ENCODE data around the gene FOXO6. TPM values are rescaled to one million over a fixed set of nuclear protein-coding genes. Genes with fewer than 3 reads are reported as not detected.
A peak's percentile ranks its signal among the peaks of the same experiment; 100 is the strongest.

Gene FOXO6
- total RNA-seq, 2 experiments from 2014 or later, result 1.2 to 2.2 TPM

DNA sequence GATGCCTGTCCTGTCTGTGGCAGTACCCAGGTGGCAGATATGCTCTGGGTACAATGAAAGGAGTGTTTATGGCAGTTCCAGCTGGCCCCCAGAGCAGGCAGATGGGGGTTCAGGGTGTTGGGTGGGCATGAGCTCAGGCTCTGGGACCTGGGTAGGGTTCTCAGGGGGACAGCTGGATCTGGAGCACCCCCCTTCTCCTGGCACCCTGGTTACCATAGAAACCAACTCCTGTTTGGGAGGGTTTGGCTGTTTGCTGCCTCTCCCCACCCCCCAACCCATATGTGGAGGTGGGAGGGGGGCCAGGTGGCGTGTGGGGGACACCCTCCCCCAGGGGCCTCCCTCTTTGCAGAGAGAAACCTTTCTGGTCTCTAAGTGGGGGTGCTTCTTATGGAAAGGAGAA, 7.1 kb downstream of the FOXO6 start:
- POLR2A ChIA-PET, result no interaction called here
- TF ChIP-seq, protein P1, sequence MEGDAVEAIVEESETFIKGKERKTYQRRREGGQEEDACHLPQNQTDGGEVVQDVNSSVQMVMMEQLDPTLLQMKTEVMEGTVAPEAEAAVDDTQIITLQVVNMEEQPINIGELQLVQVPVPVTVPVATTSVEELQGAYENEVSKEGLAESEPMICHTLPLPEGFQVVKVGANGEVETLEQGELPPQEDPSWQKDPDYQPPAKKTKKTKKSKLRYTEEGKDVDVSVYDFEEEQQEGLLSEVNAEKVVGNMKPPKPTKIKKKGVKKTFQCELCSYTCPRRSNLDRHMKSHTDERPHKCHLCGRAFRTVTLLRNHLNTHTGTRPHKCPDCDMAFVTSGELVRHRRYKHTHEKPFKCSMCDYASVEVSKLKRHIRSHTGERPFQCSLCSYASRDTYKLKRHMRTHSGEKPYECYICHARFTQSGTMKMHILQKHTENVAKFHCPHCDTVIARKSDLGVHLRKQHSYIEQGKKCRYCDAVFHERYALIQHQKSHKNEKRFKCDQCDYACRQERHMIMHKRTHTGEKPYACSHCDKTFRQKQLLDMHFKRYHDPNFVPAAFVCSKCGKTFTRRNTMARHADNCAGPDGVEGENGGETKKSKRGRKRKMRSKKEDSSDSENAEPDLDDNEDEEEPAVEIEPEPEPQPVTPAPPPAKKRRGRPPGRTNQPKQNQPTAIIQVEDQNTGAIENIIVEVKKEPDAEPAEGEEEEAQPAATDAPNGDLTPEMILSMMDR (IDR thresholded peaks at IDR 0.05), result no peak

DNA sequence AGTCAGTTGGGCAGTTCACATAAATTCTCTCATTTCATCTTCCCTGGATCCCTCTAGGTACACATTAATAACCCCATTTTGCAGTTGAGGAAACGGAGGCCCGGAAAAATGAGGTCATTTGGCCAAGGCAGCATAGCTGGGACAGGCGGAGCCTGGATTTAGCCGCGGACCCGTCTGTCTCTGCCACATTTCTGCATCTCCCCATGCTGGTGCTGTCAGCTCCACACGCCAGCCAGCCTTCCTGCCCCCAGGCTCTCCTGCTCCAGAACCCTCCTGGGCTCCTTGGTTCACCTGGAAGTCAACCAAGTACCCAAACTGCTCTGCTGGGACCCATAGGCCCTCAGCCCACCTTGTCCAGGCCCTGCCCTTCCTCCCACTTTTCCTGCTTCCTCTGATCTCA, 7.6 kb downstream of the FOXO6 start:
- CTCF ChIA-PET, result no interaction called here
- POLR2A ChIA-PET, result no interaction called here

More for the DNA sequence above, 7.1 kb downstream of the FOXO6 start:
- Mint-ChIP-seq H3K4me3 (peak overlapping the region; percentile 45), H3K9me3 (no peaks in the 10 kb centered on the region), H3K27me3 (peaks cover 60% of the 10 kb centered on the region), H3K27ac (no peak overlapping the region), H3K4me1 (ENCODE audit: low read depth) (peaks cover 10% of the 10 kb centered on the region), H3K36me3 (ENCODE audit: low read depth) (no peaks in the 10 kb centered on the region)
- H3K9me3 ChIP-seq (ENCODE audit: control insufficient read depth in 1 of 2, insufficient read depth in 1 of 2, low read length in 2 of 2), result peaks cover 0 to 4% of the 10 kb centered on the region in 2 experiments
- H3K36me3 ChIP-seq (ENCODE audit: insufficient read depth, low read length), result no peaks in the 10 kb centered on the region
- H3K4me1 ChIP-seq (ENCODE audit: insufficient read depth, low read length), result peaks cover 18% of the 10 kb centered on the region
- H3K27me3 ChIP-seq (ENCODE audit: control insufficient read depth in 1 of 2, insufficient read depth in 2 of 2, low read length in 2 of 2), result peaks cover 30 to 49% of the 10 kb centered on the region in 2 experiments
- DNase-seq, result no peak
- no peak overlapping the region for H3K4me3 ChIP-seq (ENCODE audit: low read length)
- CTCF ChIA-PET, result no interaction called here
- intact Hi-C loops (cut with DNase I, micrococcal nuclease), result loop anchor here in 1 of 2 experiments (10.0 kb wide), 4 partner anchors 296 to 1806 kb away; partner anchors contain the start of genes CFAP57, EBNA1BP2 and YBX1
- no peak overlapping the region for H3K27ac ChIP-seq (ENCODE audit: low read depth in 1 of 2, low read length in 2 of 2)
- no peak for ATAC-seq (ENCODE audit: poor library complexity)

DNA sequence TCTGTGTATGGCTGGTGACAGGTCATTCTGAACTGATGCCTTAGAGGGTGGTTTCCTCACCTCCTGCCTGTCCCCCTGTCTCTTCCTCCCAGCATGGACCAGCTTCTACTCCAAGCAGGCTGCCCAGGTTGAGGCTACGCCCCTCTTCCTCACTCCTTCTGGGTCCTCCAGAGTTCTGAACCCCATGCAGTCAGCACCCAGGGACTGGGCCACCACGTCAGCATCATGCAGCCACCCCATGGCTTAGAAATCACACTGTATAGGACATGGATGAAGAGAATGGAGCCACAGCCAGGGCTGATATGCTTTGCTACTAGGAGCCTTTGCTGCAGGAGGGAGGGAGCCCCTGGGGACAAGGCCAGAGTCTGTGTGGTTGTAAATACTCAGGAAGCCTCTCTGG, 8.3 kb downstream of the FOXO6 start:
- CTCF ChIA-PET, result interaction anchor here (0.8 kb wide), 1 partner anchor 15 kb away, joined by 3 read pairs; no protein-coding TSS in a partner anchor
- H3K9me3 ChIP-seq (ENCODE audit: control insufficient read depth in 1 of 2, insufficient read depth in 1 of 2, low read length in 2 of 2), result peaks cover 0 to 4% of the 10 kb centered on the region in 2 experiments
- no peak overlapping the region for H3K27ac Mint-ChIP-seq
- H3K4me3 ChIP-seq (ENCODE audit: low read length), result no peak overlapping the region
- ATAC-seq (ENCODE audit: poor library complexity) (no peak), DNase-seq (no peak)
- POLR2A ChIA-PET, result no interaction called here
- H3K9me3 Mint-ChIP-seq, result no peaks in the 10 kb centered on the region
- intact Hi-C loops (cut with DNase I, micrococcal nuclease), result loop anchor here in 1 of 2 experiments (10.0 kb wide), 4 partner anchors 295 to 1805 kb away; partner anchors contain the start of genes CFAP57, EBNA1BP2 and YBX1
- H3K36me3 Mint-ChIP-seq (ENCODE audit: low read depth), result no peaks in the 10 kb centered on the region
- H3K4me1 ChIP-seq (ENCODE audit: insufficient read depth, low read length), result peaks cover 17% of the 10 kb centered on the region
- peaks cover 62% of the 10 kb centered on the region for H3K27me3 Mint-ChIP-seq
- H3K27me3 ChIP-seq (ENCODE audit: control insufficient read depth in 1 of 2, insufficient read depth in 2 of 2, low read length in 2 of 2), result peaks cover 28 to 48% of the 10 kb centered on the region in 2 experiments
- H3K4me3 Mint-ChIP-seq, result peak overlapping the region; percentile 38
- no peak overlapping the region for H3K27ac ChIP-seq (ENCODE audit: low read depth in 1 of 2, low read length in 2 of 2)
- peaks cover 6% of the 10 kb centered on the region for H3K4me1 Mint-ChIP-seq (ENCODE audit: low read depth)
- H3K36me3 ChIP-seq (ENCODE audit: insufficient read depth, low read length), result no peaks in the 10 kb centered on the region
- TF ChIP-seq, protein P1 (IDR thresholded peaks at IDR 0.05), result no peak

More for the DNA sequence above, 7.6 kb downstream of the FOXO6 start:
- intact Hi-C loops (cut with DNase I, micrococcal nuclease), result loop anchor here in 1 of 2 experiments (10.0 kb wide), 4 partner anchors 296 to 1806 kb away; partner anchors contain the start of genes CFAP57, EBNA1BP2 and YBX1
- no peak for ATAC-seq (ENCODE audit: poor library complexity)
- peaks cover 61% of the 10 kb centered on the region for H3K27me3 Mint-ChIP-seq
- H3K4me1 ChIP-seq (ENCODE audit: insufficient read depth, low read length), result peaks cover 17% of the 10 kb centered on the region
- no peak for DNase-seq
- H3K36me3 ChIP-seq (ENCODE audit: insufficient read depth, low read length), result no peaks in the 10 kb centered on the region
- TF ChIP-seq, protein P1 (IDR thresholded peaks at IDR 0.05), result no peak
- H3K4me3 Mint-ChIP-seq, result peak overlapping the region; percentile 38
- H3K27ac Mint-ChIP-seq, result no peak overlapping the region
- no peaks in the 10 kb centered on the region for H3K9me3 Mint-ChIP-seq
- H3K4me3 ChIP-seq (ENCODE audit: low read length), result no peak overlapping the region
- H3K4me1 Mint-ChIP-seq (ENCODE audit: low read depth), result peaks cover 7% of the 10 kb centered on the region
- peaks cover 25 to 48% of the 10 kb centered on the region in 2 experiments for H3K27me3 ChIP-seq (ENCODE audit: control insufficient read depth in 1 of 2, insufficient read depth in 2 of 2, low read length in 2 of 2)
- peaks cover 0 to 4% of the 10 kb centered on the region in 2 experiments for H3K9me3 ChIP-seq (ENCODE audit: control insufficient read depth in 1 of 2, insufficient read depth in 1 of 2, low read length in 2 of 2)
- H3K27ac ChIP-seq (ENCODE audit: low read depth in 1 of 2, low read length in 2 of 2), result no peak overlapping the region
- H3K36me3 Mint-ChIP-seq (ENCODE audit: low read depth), result no peaks in the 10 kb centered on the region

Data from CD4-positive, alpha-beta T cell (primary cell).